Vagina (tissue), 2 donors: ENCODE measurements around the gene GUCD1.
"Not testable (repeated sequence)": the region's sequence is repeated elsewhere in the genome, so short reads cannot be mapped to it uniquely, and the experiment has no call there.

ENCODE experiments used
- POLR2A ChIP-seq, 2 donors: fragments of 450-650 bp; IDR thresholded peaks; one replicate each; pipeline ENCODE4 v1.6.1; 2017; ENCODE audit warnings: antibody characterized with exemption in 2 of 2, mild to moderate bottlenecking in 2 of 2, moderate library complexity in 2 of 2
- TF ChIP-seq, protein P1 (sequence below), 3 experiments: fragments of 450-650 bp in 2 of 3; fragments of 200-600 bp in 1 of 3; sonication (generic) in 1 of 3; IDR thresholded peaks; one replicate each; pipeline ENCODE4 v1.5.1; 2017 to 2019; ENCODE audit warnings: antibody characterized with exemption in 3 of 3, mild to moderate bottlenecking in 2 of 3, moderate library complexity in 2 of 3

DNA sequence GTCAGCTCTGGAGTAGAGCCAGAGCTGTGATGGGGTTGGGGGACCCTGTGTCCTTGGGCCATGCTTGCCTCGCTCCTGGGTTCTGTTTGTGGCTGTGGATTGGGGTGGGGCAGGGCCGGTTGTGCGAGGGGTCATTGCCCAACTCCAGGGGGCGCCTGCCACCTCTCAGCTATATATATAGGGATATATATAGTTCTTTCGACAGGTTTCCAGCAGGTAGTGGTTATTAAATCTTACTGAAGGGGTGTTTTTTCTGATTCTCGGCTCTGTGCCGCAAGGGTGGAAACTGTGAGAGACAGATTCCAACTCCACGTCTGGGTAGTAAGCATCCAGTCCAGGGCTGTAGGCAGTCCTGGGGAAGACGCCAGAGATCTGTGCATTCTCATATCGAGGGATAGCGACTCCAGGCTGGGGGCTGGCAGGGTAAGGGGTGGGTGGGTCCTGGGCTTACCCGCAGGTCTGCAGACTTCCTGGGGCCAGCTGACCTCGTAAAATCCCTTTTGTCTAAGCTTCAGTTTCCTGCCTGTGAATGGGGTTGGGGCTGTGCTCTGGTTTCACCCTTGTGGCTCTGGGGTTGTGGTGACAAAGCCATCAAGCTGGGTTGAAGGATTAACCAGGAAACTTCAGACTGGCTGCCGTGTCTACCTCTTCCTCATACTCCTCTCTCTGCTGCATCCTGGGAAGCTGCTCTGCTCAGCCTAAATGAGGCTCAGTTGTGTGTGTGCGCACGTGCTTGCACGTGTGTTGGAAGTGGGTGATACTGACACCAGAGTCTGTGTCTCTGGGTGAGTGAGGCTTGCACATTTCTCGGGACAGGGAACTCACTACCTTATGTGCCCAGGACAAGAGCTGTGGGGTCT is 49.1 kb upstream of the GUCD1 start:
- TF ChIP-seq, protein P1, sequence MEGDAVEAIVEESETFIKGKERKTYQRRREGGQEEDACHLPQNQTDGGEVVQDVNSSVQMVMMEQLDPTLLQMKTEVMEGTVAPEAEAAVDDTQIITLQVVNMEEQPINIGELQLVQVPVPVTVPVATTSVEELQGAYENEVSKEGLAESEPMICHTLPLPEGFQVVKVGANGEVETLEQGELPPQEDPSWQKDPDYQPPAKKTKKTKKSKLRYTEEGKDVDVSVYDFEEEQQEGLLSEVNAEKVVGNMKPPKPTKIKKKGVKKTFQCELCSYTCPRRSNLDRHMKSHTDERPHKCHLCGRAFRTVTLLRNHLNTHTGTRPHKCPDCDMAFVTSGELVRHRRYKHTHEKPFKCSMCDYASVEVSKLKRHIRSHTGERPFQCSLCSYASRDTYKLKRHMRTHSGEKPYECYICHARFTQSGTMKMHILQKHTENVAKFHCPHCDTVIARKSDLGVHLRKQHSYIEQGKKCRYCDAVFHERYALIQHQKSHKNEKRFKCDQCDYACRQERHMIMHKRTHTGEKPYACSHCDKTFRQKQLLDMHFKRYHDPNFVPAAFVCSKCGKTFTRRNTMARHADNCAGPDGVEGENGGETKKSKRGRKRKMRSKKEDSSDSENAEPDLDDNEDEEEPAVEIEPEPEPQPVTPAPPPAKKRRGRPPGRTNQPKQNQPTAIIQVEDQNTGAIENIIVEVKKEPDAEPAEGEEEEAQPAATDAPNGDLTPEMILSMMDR (IDR thresholded peaks at IDR 0.05): not testable (repeated sequence)
- TF ChIP-seq POLR2A (IDR thresholded peaks at IDR 0.05): not testable (repeated sequence)
